ENCODE results near the gene BMP3. TPM values are rescaled to one million over a fixed set of nuclear protein-coding genes. Genes with fewer than 3 reads are reported as not detected.
"Not testable (repeated sequence)": the region's sequence is repeated elsewhere in the genome, so short reads cannot be mapped to it uniquely, and the experiment has no call there.

BMP3 gene
- total RNA-seq (ENCODE audit: insufficient read depth, low replicate concordance) = 3.1 TPM

GRCh38 chr4:81030061-81030980 lies at the start of gene BMP3:
Gene BMP3, plus strand, starts transcription at chr4:81030708. Its CDS starts 577 bp downstream, at chr4:81031285.
- DNase-seq (ENCODE audit: low spot score) = no peak

GRCh38 chr4:80986011-80986410 lies 44.5 kb upstream of the BMP3 start:
- DNase-seq (ENCODE audit: low spot score) = no peak

- DNase-seq (ENCODE audit: low spot score) = peak; percentile 48
Observed at GRCh38 chr4:80989921-80990544, 40.5 kb upstream of the BMP3 start.

GRCh38 chr4:80990851-80991250 lies 39.7 kb upstream of the BMP3 start:
- no peak for DNase-seq (ENCODE audit: low spot score)

GRCh38 chr4:80999943-81000342 lies 30.6 kb upstream of the BMP3 start:
- DNase-seq (ENCODE audit: low spot score) = no peak

GRCh38 chr4:81003597-81004111 lies 26.9 kb upstream of the BMP3 start:
- DNase-seq (ENCODE audit: low spot score) = no peak

- no peak for DNase-seq (ENCODE audit: low spot score)
Observed at GRCh38 chr4:81007417-81007816, 23.1 kb upstream of the BMP3 start.

- DNase-seq (ENCODE audit: low spot score) = not testable (repeated sequence)
Observed at GRCh38 chr4:81016566-81016965, 13.9 kb upstream of the BMP3 start.

GRCh38 chr4:81019006-81019405 lies 11.5 kb upstream of the BMP3 start:
- DNase-seq (ENCODE audit: low spot score) = no peak

GRCh38 chr4:81021142-81021944 lies 9.2 kb upstream of the BMP3 start:
- no peak for DNase-seq (ENCODE audit: low spot score)

- no peak for DNase-seq (ENCODE audit: low spot score)
Observed at GRCh38 chr4:81021981-81022380, 8.5 kb upstream of the BMP3 start.

GRCh38 chr4:81023484-81023883 lies 7.0 kb upstream of the BMP3 start:
- DNase-seq (ENCODE audit: low spot score) = no peak

- DNase-seq (ENCODE audit: low spot score) = no peak
Observed at GRCh38 chr4:81030981-81031791, 678 bp downstream of the BMP3 start.

- no peak for DNase-seq (ENCODE audit: low spot score)
Observed at GRCh38 chr4:81031796-81032551, 1.5 kb downstream of the BMP3 start.

- DNase-seq (ENCODE audit: low spot score) = no peak
Observed at GRCh38 chr4:81032771-81033684, 2.5 kb downstream of the BMP3 start.

GRCh38 chr4:81038636-81039350 lies 8.3 kb downstream of the BMP3 start:
- no peak for DNase-seq (ENCODE audit: low spot score)

GRCh38 chr4:81039351-81039972 lies 9.0 kb downstream of the BMP3 start:
- DNase-seq (ENCODE audit: low spot score) = no peak
